ENCODE measurements around the gene DNAJC28.

DNAJC28 gene

GRCh38 chr21:33490991-33491372 lies 534 bp downstream of the DNAJC28 start:
- CTCF ChIA-PET = interaction anchor here (0.8 kb wide), 1 partner anchor 9 kb away, joined by 3 read pairs; no protein-coding TSS in a partner anchor
- POLR2A ChIA-PET (ENCODE audit: low non-redundant PET) = interaction anchor here (1.0 kb wide), 1 partner anchor 11 kb away, joined by 8 read pairs; the partner anchor contains the start of gene TMEM50B
- no peak for DNase-seq (ENCODE audit: low spot score)
- H3K27ac ChIP-seq = peak overlapping the region; percentile 70
- no peak for TF ChIP-seq CTCF (conservative IDR thresholded peaks at IDR 0.05; ENCODE audit: low read depth)

- no peak for TF ChIP-seq CTCF (conservative IDR thresholded peaks at IDR 0.05; ENCODE audit: low read depth)
- ChIA-PET POLR2A (ENCODE audit: low non-redundant PET) (no interaction called here), CTCF (no interaction called here)
- DNase-seq (ENCODE audit: low spot score) = no peak
- no peak overlapping the region for H3K27ac ChIP-seq
Observed at GRCh38 chr21:33488936-33489335, 2.6 kb downstream of the DNAJC28 start.

- ChIA-PET CTCF (no interaction called here), POLR2A (ENCODE audit: low non-redundant PET) (no interaction called here)
- no peak for DNase-seq (ENCODE audit: low spot score)
- no peak for TF ChIP-seq CTCF (conservative IDR thresholded peaks at IDR 0.05; ENCODE audit: low read depth)
- no peak overlapping the region for H3K27ac ChIP-seq
Observed at GRCh38 chr21:33487996-33488395, 3.5 kb downstream of the DNAJC28 start.

GRCh38 chr21:33481314-33481943 lies 10.1 kb downstream of the DNAJC28 start:
- DNase-seq (ENCODE audit: low spot score) = no peak
- H3K27ac ChIP-seq = no peak overlapping the region
- ChIA-PET CTCF (no interaction called here), POLR2A (ENCODE audit: low non-redundant PET) (no interaction called here)
- TF ChIP-seq CTCF (conservative IDR thresholded peaks at IDR 0.05; ENCODE audit: low read depth) = no peak

- no peak for DNase-seq (ENCODE audit: low spot score)
- peak overlapping the region; percentile 95 for H3K27ac ChIP-seq
- POLR2A ChIA-PET (ENCODE audit: low non-redundant PET) = interaction anchor here (1.5 kb wide), 1 partner anchor 11 kb away, joined by 8 read pairs; the partner anchor contains the start of gene DNAJC28
- no peak for TF ChIP-seq CTCF (conservative IDR thresholded peaks at IDR 0.05; ENCODE audit: low read depth)
- CTCF ChIA-PET = interaction anchor here (0.6 to 0.7 kb wide), 2 partner anchors 21 to 490 kb away, joined by 3 read pairs; no protein-coding TSS in a partner anchor
Observed at GRCh38 chr21:33480481-33481103, 10.9 kb downstream of the DNAJC28 start.

- peak; percentile 97 for DNase-seq (ENCODE audit: low spot score)
- ChIA-PET POLR2A (ENCODE audit: low non-redundant PET) (interaction anchor here (0.6 to 1.5 kb wide), 4 partner anchors 12 to 119 kb away, joined by 4 to 8 read pairs (median 5); partner anchors contain the start of genes DNAJC28 and DONSON), CTCF (interaction anchor here (0.5 to 0.6 kb wide), 3 partner anchors 20 to 363 kb away, joined by 3 to 5 read pairs (median 3); no protein-coding TSS in a partner anchor)
- TF ChIP-seq CTCF (conservative IDR thresholded peaks at IDR 0.05; ENCODE audit: low read depth) = peak; percentile 62
- peak within 1 kb of the TSS; percentile 95 for H3K27ac ChIP-seq
Observed at GRCh38 chr21:33479679-33480480, 11.6 kb downstream of the DNAJC28 start, which contains the start of gene TMEM50B. TSS of gene TMEM50B (minus strand) at chr21:33479974. CDS start at chr21:33468885, 11,089 bp downstream.

All from RWPE1 (cell line).